Measurements from ENCODE around the gene EIF4E2. TPM values are rescaled to one million over a fixed set of nuclear protein-coding genes. Genes with fewer than 3 reads are reported as not detected.
"Not testable (repeated sequence)": the region's sequence is repeated elsewhere in the genome, so short reads cannot be mapped to it uniquely, and the experiment has no call there.

The EIF4E2 gene
- total RNA-seq, 1 donor from 2014 or later, result 60.0 TPM

DNA sequence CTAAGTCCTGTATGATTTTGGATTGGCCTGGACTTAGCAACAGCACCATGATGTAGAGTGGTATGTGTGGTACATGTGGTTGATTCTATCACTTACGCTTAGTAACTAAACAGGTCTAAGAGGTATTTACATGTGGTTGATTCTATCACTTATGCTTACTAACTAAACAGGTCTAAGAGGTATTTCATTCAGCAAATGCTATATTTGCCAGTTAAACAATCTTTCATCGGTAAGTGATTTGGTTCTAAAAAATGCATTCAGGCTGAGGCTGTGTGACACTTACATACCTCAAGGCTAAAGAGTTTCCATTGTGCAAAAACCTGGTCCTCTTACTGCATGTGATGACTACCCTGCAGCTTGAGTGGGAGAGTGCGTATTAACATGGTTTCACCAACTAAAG is 13.1 kb downstream of the EIF4E2 start:
- peak; percentile 22 for DNase-seq (ENCODE audit: low read depth)

DNA sequence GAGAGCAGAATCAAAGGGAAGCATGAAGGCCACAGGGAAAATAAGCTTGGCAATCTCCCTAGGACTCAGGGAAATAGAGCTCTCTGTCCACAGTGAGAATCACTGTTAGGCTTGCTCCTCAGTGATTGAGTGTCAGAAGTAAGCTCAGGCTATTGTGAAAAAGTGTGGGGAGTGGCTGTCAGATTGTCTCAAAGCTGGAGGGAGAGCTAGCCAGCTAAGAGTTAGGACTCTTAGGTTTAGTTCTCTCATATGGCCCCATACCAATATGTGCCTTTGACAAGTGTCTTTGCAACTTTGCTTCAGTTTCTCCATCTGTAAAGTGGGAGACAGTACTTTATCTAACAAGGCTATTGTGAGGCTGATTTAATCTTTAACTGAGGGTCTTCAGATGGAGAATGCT is 17.2 kb downstream of the EIF4E2 start:
- peak; percentile 19 for DNase-seq (ENCODE audit: low read depth)

DNA sequence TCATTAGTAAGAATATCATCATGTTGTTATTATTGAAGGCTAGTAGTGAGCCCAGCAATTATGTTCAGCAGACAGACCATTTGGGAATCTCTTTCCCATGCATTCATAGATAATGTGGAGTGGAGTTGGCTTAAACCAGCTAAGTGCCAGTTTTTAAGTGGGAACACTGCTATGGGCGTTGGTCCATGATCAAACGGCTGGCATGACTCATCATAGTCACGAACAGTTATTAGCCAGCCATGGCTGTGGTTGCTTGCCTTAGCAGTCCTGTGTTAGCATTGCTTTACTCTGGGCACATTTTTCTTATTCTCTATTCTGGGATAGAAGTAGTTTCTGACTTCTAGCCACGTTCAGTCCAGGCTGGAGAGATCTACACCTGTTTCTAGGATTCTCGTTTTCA is 17.7 kb downstream of the EIF4E2 start:
- peak; percentile 94 for DNase-seq (ENCODE audit: low read depth)

DNA sequence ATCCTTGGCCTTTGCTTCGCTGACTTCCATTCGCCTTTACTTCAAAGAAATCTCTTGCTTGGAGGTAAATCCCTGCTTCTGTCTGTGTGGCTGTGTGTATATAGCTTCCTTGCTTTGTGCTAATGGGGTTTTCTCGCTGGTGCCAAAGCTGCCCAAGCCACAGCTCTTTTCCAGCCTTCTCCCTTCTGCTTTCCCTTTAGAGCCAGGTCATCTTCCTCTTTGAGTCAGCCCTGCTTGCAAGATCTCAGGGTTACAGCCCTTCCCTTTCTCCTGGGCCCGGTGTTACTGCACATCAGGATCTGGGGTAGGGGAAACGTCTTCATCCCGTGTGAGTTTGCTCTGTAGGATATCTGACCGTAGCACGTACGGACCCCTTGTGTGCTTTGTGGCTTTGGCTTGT is 19.1 kb downstream of the EIF4E2 start:
- no peak for DNase-seq (ENCODE audit: low read depth)

- not testable (repeated sequence) for DNase-seq (ENCODE audit: low read depth)
These were observed 20.0 kb downstream of the EIF4E2 start for GRCh38 chr2:232570481-232570880.

DNA sequence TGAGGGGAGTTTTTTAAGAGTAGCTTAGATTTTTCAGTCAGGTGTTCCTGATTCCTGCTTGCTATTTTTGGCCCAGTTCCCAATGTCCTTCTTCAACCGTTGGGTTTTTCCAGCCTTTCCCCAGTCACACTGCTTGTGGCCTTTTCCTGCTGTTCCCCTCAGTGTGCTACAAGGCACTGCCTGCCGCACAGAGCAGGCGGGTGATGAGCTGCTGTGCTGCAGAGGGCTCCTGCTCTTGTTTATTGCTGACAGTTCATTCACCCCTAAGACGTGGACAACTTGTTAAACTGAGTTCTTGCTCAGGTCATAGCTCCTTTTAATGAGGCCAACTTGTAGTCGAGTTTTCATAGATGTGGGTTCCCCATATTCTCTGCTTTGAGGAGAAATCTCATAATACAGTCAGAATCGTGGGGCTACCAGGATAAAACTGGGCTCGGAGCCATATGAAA is 20.6 kb downstream of the EIF4E2 start:
- DNase-seq (ENCODE audit: low read depth), result peak; percentile 84

DNA sequence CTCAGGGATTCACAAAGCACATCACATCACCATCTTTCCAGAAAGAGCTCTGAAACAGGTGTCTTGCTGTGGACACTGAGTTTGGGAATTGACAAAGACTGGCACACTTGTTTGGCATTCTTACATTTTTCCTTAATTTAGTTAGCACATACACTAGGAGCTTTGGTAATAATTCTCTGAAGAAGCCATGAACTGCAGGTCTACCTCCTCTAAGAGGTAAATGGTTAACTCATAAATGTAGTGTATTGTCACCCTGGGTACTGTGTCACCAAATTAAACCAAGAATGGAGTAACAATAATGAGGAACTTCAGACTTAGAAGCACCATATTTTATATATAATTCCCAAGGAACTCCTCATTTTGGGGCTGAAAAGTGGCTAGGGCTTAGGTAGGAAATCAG is 22.6 kb downstream of the EIF4E2 start:
- peak; percentile 78 for DNase-seq (ENCODE audit: low read depth)

- no peak for DNase-seq (ENCODE audit: low read depth)
These were observed 23.4 kb downstream of the EIF4E2 start for GRCh38 chr2:232573771-232574435.

DNA sequence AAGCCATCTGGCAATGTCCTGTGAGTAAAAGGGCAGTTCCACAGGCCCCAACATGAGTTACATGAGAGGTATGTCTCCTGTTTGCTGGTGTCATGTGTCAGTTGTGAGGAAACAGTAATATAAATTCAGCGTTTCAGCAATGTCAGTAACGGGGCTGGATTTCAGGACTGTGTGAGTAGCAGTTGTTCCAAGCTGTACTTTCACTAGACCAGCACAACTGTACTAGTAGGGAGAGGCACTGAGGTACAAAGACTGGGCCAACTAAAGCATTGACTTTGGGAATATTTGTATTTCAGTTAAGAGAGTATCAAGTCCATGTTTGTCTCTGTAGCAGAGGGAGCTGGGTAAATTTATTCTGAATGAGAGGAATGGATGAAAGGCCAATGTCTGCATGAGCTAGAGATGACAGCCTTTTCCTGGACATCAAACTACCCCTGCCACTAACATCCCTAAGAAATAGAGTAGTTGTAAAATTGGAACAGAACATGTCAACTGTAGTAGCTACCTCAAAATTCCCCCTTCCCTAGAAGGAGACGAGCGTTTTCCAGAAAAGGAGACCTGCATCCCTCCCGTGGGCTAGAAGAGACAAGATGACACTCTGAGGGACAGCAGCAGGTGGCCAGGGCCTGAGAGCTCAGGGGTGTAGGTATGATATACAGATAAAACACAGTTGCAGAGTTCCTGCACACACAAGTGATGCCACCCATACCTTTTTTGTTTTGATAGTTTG is 24.4 kb downstream of the EIF4E2 start:
- peak; percentile 30 for DNase-seq (ENCODE audit: low read depth)

DNA sequence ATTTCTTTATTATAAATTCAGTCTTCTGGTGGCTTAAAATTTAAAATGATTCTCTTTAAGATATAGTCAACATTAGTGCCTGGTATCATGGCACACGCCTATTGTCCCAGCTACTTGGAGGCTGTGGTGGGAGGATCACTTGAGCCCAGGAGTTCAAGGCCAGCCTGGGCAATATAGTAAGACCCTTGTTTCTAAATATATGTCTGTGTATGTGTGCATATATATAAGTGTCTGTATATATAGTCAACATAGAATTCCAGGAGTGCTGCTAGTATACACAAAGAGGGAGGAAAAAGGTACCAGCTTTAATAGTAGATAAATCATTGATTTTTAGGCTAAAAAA is 24.9 kb downstream of the EIF4E2 start:
- no peak for DNase-seq (ENCODE audit: low read depth)

- peak; percentile 63 for DNase-seq (ENCODE audit: low read depth)
These were observed 26.5 kb downstream of the EIF4E2 start for GRCh38 chr2:232576995-232577394.

DNA sequence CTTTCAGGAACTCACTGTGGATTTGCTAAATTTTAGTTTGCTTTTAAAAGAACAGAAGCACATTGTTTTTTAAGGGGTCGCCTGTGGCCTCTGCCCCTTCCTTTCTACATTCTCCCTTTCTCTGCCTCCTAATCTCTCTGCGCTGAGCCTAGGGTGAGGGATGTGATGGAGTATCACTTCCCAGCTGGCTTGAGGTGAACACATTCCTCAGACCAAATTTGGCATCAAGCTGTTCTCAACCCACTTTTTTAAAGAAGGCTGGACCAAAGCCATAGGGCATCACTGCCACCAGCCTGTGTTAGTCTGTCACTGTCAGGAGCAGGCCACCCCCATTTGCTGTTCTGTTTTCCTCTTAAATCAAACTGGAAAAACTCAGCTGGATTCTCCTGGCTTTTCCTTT is 27.4 kb downstream of the EIF4E2 start:
- DNase-seq (ENCODE audit: low read depth), result no peak

- DNase-seq (ENCODE audit: low read depth), result no peak
These were observed 28.1 kb downstream of the EIF4E2 start for GRCh38 chr2:232578626-232579025.

- no peak for DNase-seq (ENCODE audit: low read depth)
These were observed 30.1 kb downstream of the EIF4E2 start for GRCh38 chr2:232580648-232580981.

DNA sequence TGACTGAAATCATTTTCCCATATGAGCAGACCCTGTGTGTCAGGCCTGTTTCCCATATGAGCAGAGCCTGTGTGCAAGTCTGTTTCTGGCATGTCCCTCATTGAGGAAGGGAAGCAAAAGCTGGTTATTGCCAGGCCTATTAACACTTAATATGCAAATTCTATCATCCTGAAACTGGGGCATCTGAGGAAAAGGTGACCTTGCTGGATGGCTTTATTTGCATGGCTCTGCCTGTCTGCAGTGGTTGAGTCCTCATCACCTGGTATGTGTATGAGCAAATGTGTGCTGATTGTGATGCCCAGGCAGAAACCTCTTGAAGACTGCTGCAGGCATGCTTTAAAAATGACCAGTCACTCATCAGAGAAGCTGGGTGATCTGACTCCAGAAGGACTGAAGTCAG is 31.2 kb downstream of the EIF4E2 start:
- no peak for DNase-seq (ENCODE audit: low read depth)

- no peak for DNase-seq (ENCODE audit: low read depth)
These were observed 33.7 kb downstream of the EIF4E2 start for GRCh38 chr2:232584238-232584637.

GRCh38 chr2:232586943-232587505 is 36.5 kb downstream of the EIF4E2 start:
- no peak for DNase-seq (ENCODE audit: low read depth)

DNA sequence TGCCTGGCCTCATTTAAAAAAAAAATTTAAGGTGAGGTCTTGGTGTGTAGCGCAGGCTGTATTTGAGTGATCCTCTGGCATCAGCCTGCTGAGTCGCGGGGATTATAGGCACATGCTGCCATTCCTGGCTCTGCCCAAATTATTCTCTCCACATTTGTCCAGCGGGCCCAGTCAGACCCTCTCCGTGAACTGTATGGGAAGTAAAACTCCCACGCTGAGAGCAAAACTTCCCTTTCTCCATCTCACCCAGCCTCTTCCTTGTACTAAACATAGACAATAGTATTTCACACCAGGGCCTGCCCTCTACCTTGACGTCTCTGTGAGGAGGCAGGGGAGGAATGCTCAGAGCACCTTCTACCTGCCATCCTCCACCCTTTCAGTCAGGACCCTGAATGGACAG is 37.0 kb downstream of the EIF4E2 start:
- no peak for DNase-seq (ENCODE audit: low read depth)

DNA sequence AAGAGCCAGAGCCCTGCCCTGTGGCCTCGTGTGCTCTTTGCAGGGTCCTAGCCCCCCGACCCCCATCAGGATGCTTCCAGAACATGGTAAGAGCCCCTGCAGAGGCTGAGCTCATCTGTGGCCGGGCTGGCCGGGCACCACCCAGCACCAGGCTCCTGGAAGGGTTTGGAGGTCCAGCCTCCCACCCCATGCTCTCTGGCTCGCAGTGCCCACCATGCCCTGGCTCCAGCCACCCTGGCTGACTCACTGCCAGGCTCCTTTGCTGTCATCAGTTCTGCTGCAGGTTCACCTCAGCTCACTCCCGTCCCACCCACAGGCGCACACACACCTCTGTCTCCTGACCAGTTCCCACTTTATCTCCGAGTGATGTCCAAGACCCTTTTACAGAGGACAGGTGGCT is 37.5 kb downstream of the EIF4E2 start:
- DNase-seq (ENCODE audit: low read depth), result no peak

DNA sequence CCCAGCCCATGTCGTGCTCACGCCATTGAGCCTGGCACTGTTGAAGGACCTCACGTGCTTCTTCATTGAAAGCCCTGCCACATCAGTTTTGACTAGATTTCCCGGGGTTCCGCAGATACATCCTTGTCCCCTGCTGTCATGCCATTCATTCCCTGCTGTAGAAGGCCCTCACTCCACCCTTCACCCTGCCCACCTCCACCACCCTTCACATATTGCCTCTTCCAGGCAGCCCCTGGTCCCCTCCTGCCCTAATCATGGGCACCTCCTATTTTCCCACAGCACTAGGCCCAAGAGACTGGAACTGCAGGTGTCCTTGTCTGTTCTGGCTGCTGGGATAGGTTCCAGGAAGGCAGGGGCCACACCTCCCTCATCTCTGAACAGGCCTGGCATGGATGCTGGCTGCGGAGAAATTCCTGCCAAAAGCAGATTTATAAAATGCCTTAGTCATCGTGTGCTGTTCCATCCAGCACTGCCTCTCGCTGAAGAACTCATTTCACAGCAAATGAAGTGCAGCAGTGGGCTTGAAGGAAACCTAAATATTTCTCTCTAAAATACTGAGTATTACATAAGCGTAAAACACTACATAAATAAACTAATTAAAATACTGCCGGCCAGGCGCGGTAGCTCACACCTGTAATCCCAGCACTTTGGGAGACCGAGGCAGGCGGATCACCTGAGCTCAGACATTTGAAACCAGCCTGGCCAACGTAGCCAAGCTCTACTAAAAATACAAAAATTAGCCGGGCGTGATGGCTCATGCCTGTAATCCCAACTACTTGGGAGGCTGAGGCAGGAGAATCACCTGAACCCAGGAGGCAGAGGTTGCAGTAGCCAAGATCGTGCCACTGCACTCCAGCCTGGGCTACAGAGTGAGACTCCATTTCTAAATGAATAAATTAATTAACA is 38.4 kb downstream of the EIF4E2 start:
- peak; percentile 82 for DNase-seq (ENCODE audit: low read depth)

DNA sequence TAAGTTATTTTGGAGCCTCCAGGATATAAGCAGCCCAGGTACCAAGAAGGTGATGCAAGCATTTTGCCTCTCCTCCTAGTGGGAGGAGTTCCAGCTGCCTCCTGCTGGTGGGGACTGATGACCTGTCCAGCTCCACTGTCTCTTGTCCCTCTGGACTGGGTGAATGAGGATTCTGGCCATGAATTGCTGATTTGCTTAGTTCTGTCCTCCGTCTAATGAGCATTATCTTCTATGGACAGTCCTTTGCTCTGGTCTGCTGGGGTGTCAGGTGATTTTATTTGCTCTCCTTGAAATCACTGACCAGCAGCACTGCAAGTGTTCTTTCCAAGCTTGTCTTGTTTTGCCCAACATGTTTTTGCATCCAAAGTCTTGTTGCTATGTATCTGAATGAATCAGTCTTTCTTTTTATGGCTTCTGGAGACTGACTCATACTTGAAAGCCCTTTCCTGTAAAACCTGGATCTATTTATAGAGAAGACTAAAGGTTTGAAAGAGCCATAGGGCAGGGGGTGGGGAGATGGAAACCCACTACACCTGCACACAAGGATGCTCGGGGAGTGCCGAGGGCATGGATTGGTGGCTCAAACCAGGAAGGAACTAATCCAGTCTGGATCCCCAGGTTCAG is 42.4 kb downstream of the EIF4E2 start:
- DNase-seq (ENCODE audit: low read depth), result peak; percentile 100

DNA sequence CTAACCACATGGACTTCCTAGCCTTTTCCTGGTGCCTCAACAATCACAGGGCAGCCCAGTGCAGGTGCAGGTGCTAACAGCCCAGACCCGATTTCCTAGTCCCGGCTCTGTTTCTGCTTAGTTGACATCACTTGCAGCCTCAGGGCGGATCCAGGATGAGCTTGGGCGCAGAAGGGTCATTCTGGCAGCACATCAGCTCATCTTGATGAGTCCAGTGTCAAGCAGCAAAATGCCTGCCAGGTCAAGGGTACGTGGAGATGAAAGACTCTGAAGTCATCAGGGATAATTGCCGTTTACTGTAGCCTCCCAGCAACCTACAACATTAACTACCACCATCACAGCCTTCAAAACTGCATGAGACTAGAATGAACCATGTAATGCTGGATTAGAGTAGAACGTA is 43.5 kb downstream of the EIF4E2 start:
- DNase-seq (ENCODE audit: low read depth), result no peak
